GM12878 (cell line): Measurements from ENCODE around the gene RAPGEF6. TPM values are rescaled to one million over a fixed set of nuclear protein-coding genes. Genes with fewer than 3 reads are reported as not detected.

Experiments used
- ATAC-seq: fragments of 200-7000 bp; cut with Tn5 transposase; 3 replicates; pipeline ENCODE4 v1.9.1; 2020; ENCODE audit warnings: mild to moderate bottlenecking, moderate library complexity
- BruUV-seq: library from RNA; stranded (reverse); fragments of 400-500 nt; replicated peaks from 2 replicates; lab custom pipeline; 2021; lab: Mats Ljungman, UMichigan
- CTCF ChIA-PET: fragments of 300-600 bp; sonication (Branson Sonifier 250); formaldehyde crosslinking; extraction: SDS; loops from one replicate; lab custom pipeline; 2021; ENCODE audit warnings: inconsistent platforms; lab: Yijun Ruan, JAX
- POLR2A ChIA-PET: fragments of 350-600 bp; formaldehyde crosslinking; extraction: SDS; loops from one replicate; lab custom pipeline; 2021; ENCODE audit warnings: inconsistent platforms; lab: Charles Lee
- RAD21 ChIA-PET: fragments of 300-600 bp; sonication (Branson Sonifier 250); formaldehyde crosslinking; loops from one replicate; lab custom pipeline; 2023; ENCODE audit warnings: antibody characterized with exemption; ENCODE audit not compliant: unreplicated experiment; lab: Charles Lee
- SMC1A ChIA-PET: fragments of 300-600 bp; sonication (Branson Sonifier 250); formaldehyde crosslinking; loops from one replicate; lab custom pipeline; 2023; ENCODE audit not compliant: unreplicated experiment, uncharacterized antibody; lab: Charles Lee
- DNase-seq: peaks from one replicate; pipeline ENCODE4 v3.0.0-alpha.2; 2011; ENCODE audit warnings: low read depth, low spot score
- FAIRE-seq: peaks from 3 replicates; lab custom pipeline; 2011; peaks lifted over from hg19 to GRCh38; lab: Jason Lieb, UNC
- H2AFZ ChIP-seq: 2 replicates; pipeline ENCODE4 v1.6.0; 2011; ENCODE audit warnings: low read depth, low read length, control low read depth; ENCODE audit not compliant: control insufficient read depth
- H3K27ac ChIP-seq: 2 replicates; pipeline ENCODE4 v1.5.1; 2011; ENCODE audit warnings: control low read depth; ENCODE audit not compliant: control insufficient read depth, insufficient read depth
- H3K27me3 ChIP-seq, 2 experiments: replicated peaks in 1 of 2; 2 replicates each; pipeline versions ENCODE4 v1.6.0 to v1.6.1; 2011; ENCODE audit warnings: low read length in 1 of 2; ENCODE audit not compliant: control insufficient read depth in 2 of 2, insufficient read depth in 2 of 2
- H3K36me3 ChIP-seq, 2 experiments: 2 replicates each; pipeline ENCODE4 v1.5.1; 2011; ENCODE audit warnings: low read length in 1 of 2; ENCODE audit not compliant: control insufficient read depth in 2 of 2, insufficient read depth in 2 of 2
- H3K4me1 ChIP-seq: 2 replicates; pipeline ENCODE4 v1.6.1; 2011; ENCODE audit warnings: mild to moderate bottlenecking, low read length, moderate library complexity, mixed read lengths; ENCODE audit not compliant: control insufficient read depth, insufficient read depth
- H3K4me2 ChIP-seq: 2 replicates; pipeline ENCODE4 v1.6.0; 2011; ENCODE audit warnings: control low read depth; ENCODE audit not compliant: control insufficient read depth, insufficient read depth
- H3K4me3 ChIP-seq: fragments of 200-600 bp; sonication (generic); 2 replicates; pipeline ENCODE4 v1.5.1; 2016
- H3K79me2 ChIP-seq: 2 replicates; pipeline ENCODE4 v1.6.0; 2011; ENCODE audit warnings: low read length; ENCODE audit not compliant: control insufficient read depth, insufficient read depth
- H3K9ac ChIP-seq: 2 replicates; pipeline ENCODE4 v1.8.0; 2011; ENCODE audit warnings: low read length, control low read depth, mixed read lengths; ENCODE audit not compliant: control insufficient read depth, insufficient read depth
- H3K9me3 ChIP-seq: replicated peaks from 3 replicates; pipeline ENCODE4 v1.5.1; 2011; ENCODE audit warnings: mild to moderate bottlenecking, low read length; ENCODE audit not compliant: control insufficient read depth, insufficient read depth
- H4K20me1 ChIP-seq: 2 replicates; pipeline ENCODE4 v1.6.0; 2011; ENCODE audit not compliant: control insufficient read depth, insufficient read depth
- ATF7 ChIP-seq: fragments of 450-650 bp; IDR thresholded peaks from 2 replicates; pipeline ENCODE4 v1.6.1; 2016; ENCODE audit warnings: low read depth, mild to moderate bottlenecking
- BACH1 ChIP-seq: fragments of 450-650 bp; IDR thresholded peaks from 2 replicates; pipeline ENCODE4 v1.6.1; 2017; ENCODE audit warnings: mild to moderate bottlenecking, borderline replicate concordance
- DPF2 ChIP-seq: fragments of 450-650 bp; IDR thresholded peaks from 2 replicates; pipeline ENCODE4 v1.6.1; 2017; ENCODE audit warnings: mild to moderate bottlenecking
- HDAC2 ChIP-seq: fragments of 200-600 bp; sonication (generic); IDR thresholded peaks from 2 replicates; pipeline ENCODE4 v1.6.1; 2017
- NFXL1 ChIP-seq: fragments of 450-650 bp; IDR thresholded peaks from 2 replicates; pipeline ENCODE4 v1.6.1; 2017; ENCODE audit warnings: antibody characterized with exemption, mild to moderate bottlenecking, borderline replicate concordance
- NFYA ChIP-seq: IDR thresholded peaks from 2 replicates; pipeline ENCODE4 v1.6.1; 2011; ENCODE audit warnings: low read depth, mild to moderate bottlenecking, low read length, improper control_type of control experiment, borderline replicate concordance
- PRDM15 ChIP-seq: fragments of 450-650 bp; formaldehyde crosslinking; IDR thresholded peaks from 2 replicates; pipeline ENCODE4 v1.4.0; 2020; ENCODE audit warnings: mild to moderate bottlenecking, moderate library complexity
- SP1 ChIP-seq: IDR thresholded peaks from one replicate; pipeline ENCODE4 v1.6.1; 2011; ENCODE audit warnings: low read depth, low read length
- USF1 ChIP-seq: IDR thresholded peaks from 2 replicates; pipeline ENCODE4 v1.6.1; 2011; ENCODE audit warnings: borderline replicate concordance, low read depth, mild to moderate bottlenecking, moderate library complexity, mixed read lengths, low read length; ENCODE audit not compliant: insufficient read depth; ENCODE audit errors: extremely low read length
- ZNF592 ChIP-seq: fragments of 450-650 bp; IDR thresholded peaks from 2 replicates; pipeline ENCODE4 v1.6.1; 2017; ENCODE audit warnings: mild to moderate bottlenecking, moderate library complexity
- ZNF687 ChIP-seq: fragments of 450-650 bp; IDR thresholded peaks from 2 replicates; pipeline ENCODE4 v1.6.1; 2017; ENCODE audit warnings: mild to moderate bottlenecking, moderate library complexity
- WGBS: methylation state at CpG from one replicate; pipeline ENCODE4 v1.1.6; 2016; ENCODE audit warnings: low lambda C conversion rate; ENCODE audit not compliant: insufficient replicate concordance, insufficient coverage; ENCODE audit errors: missing lambda C conversion rate; 5-methylcytosine and 5-hydroxymethylcytosine counted together
- in situ Hi-C: fragments of 300-500 bp; cut with MboI; formaldehyde crosslinking; loops from 9 replicates; pipeline ENCODE4 v1.14.3; 2018; ENCODE audit warnings: mixed read lengths
- intact Hi-C: fragments of 100-400 bp; cut with micrococcal nuclease; formaldehyde crosslinking; loops from one replicate; pipeline ENCODE4 v1.14.2; 2022; ENCODE audit not compliant: unreplicated experiment
- polyA plus RNA-seq, 11 experiments: library from polyadenylated mRNA; depleted of rRNA in 4 of 11; unstranded in 6 of 11; stranded (reverse) in 5 of 11; fragments of >200 nt; fragmentation: Nextera tagmentation in 4 of 11; fragmentation: Illumina TruSeq in 1 of 11; extraction: Ambion mirVana in 4 of 11; extraction: Trizol in 1 of 11; gene quantifications; 1 replicate in 1 of 11; 2 replicates in 10 of 11; pipeline versions ENCODE4 v1.2.1 to v1.2.3, GENCODE V29; 2011 to 2016; ENCODE audit warnings: inconsistent platforms in 2 of 11, missing spikeins in 2 of 11, low read depth in 1 of 11
- total RNA-seq, 4 experiments: library from RNA; depleted of rRNA in 3 of 4; stranded (reverse); fragments of >200 nt in 3 of 4; fragmentation: Illumina TruSeq in 1 of 4; extraction: Trizol in 1 of 4; gene quantifications; 2 replicates each; pipeline versions ENCODE4 v1.2.1 to v1.2.3, GENCODE V29; 2013 to 2021

RAPGEF6 gene
- total and polyA plus RNA-seq, 10 of the 15 experiments (the other 5 are each of a cell fraction or from before 2014, with no cell fraction given), result 2.9 to 24.0 (median 14.2) TPM

- H2AFZ ChIP-seq, result no peak overlapping the region
- H3K4me3 ChIP-seq, result peak overlapping the region; percentile 60
- H3K4me1 ChIP-seq, result peaks cover 5% of the 10 kb centered on the region
- ATAC-seq (no peak), FAIRE-seq (no peak), DNase-seq (no peak)
- H3K27ac ChIP-seq, result no peak overlapping the region
- no peaks in the 10 kb centered on the region; a peak in 1 of 4 replicates for H3K36me3 ChIP-seq
- no peaks in the 10 kb centered on the region for H3K27me3 ChIP-seq
- SMC1A ChIA-PET, result interaction anchor here (0.8 to 5.8 kb wide), 13 partner anchors 8 to 422 kb away, joined by 3 to 24 read pairs (median 4); no protein-coding TSS in a partner anchor
- RAD21 ChIA-PET, result interaction anchor here (0.9 to 3.0 kb wide), 9 partner anchors 15 to 376 kb away, joined by 3 to 8 read pairs (median 4); no protein-coding TSS in a partner anchor
- no peak overlapping the region for H3K9ac ChIP-seq
- in situ Hi-C loops (no loop called here), intact Hi-C loops (no loop called here)
- POLR2A ChIA-PET, result interaction anchor here (1.1 to 2.5 kb wide), 6 partner anchors 16 to 47 kb away, joined by 3 to 13 read pairs (median 4); no protein-coding TSS in a partner anchor
- peak overlapping the region; percentile 60 for H3K4me2 ChIP-seq
- 18% methylated on average over 4 of the region's 4 CpGs for WGBS
- H3K79me2 ChIP-seq, result peaks cover 91% of the 10 kb centered on the region
- CTCF ChIA-PET, result interaction anchor here (0.9 to 5.7 kb wide), 5 partner anchors 13 to 375 kb away, joined by 3 to 36 read pairs (median 8); no protein-coding TSS in a partner anchor
- H4K20me1 ChIP-seq, result no peaks in the 10 kb centered on the region
- H3K9me3 ChIP-seq, result no peaks in the 10 kb centered on the region; the same call in 2 of the 3 replicates
- BruUV-seq, result no TSS peak
- TF ChIP-seq ATF7, result no peak
- no peak for TF ChIP-seq NFXL1
- no peak for TF ChIP-seq ZNF592
- TF ChIP-seq SP1, result no peak
- TF ChIP-seq ZNF687, result no peak
- no peak for TF ChIP-seq DPF2
- TF ChIP-seq HDAC2, result no peak
- TF ChIP-seq USF1, result no peak
- TF ChIP-seq NFYA, result no peak
- TF ChIP-seq BACH1, result no peak
- no peak for TF ChIP-seq PRDM15 (CRISPR knock-in tag)
Observed at GRCh38 chr5:131630963-131631350, 4.1 kb downstream of the RAPGEF6 start.
